Femur (tissue), 1 donor: ENCODE data around the gene MAGI1.

Experiments
- DNase-seq: peaks from one replicate; pipeline ENCODE4 v3.0.0-alpha.2; 2017

MAGI1 gene

DNA sequence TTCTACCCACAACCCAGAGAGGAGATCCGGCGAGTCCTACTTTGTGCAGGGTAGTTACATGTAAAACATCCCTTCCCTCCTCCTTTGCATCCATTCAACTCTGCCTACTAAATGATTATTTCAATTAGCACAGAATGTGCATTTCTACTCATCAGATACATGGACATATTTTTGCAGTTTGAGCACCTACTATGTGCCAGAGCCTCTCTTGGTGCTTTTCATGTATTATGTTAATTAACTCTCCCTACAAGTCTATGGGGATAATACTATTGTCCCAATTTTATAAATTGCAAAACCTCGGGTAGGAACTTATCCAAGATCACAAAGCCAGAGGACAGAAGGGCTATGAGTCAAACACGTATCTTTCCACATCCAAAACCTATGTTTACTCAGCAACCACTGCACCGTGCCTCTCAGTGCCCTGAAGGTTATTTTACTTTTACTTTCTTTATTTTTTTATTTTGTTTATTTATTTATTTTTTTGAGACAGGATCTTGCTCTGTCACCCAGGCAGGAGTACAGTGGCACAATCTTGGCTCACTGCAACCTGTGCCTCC, 432.8 kb downstream of the MAGI1 start:
- DNase-seq = no peak

DNA sequence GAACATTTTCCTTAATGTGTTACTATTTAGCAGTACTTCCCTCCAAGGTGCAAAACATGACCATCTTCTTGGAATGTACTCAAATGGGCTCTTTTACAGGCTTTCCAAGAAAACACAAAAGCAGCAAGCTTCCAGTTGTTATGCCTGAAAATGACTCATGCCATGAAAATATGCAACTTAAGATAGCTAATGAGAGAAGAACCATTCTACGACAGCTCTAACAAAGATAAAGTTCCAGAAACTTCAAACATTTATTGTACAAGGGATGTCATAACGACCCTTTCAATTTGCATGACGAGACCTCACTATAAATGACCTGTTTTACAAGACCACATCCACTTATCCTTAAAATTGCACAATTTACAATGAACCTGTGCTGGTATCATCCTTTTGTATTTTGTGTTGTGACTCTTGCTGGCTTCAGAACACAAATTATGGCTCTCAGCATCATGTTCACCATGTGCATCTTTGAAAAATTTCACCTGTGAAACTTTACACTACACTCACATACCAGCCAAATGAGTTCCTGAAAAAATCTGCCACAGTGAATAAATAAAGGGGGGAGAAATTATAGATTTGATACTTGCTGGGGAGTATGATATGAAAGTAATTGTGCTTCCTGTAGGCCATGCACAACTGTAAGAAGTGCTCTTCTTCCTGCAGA, 433.7 kb downstream of the MAGI1 start:
- DNase-seq = no peak

DNA sequence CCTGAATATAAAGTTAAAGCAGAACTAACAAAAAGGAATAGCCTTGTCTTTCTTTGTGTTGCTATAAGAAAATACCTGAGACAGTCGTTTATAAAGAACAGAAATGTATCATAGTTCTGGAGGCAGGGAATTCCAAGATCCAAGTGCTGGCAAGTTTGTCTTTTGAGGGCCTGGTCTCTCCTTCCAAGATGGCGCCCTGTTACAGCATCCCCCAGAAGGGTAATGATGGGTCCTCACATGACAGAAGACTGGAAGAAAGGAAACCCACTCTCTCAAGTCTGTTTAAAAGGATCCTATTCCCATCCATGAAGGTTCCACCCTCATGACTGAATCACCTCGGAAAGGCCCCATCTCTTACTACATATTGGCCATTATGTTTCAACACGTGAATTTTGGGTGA, 435.1 kb downstream of the MAGI1 start:
- no peak for DNase-seq

DNA sequence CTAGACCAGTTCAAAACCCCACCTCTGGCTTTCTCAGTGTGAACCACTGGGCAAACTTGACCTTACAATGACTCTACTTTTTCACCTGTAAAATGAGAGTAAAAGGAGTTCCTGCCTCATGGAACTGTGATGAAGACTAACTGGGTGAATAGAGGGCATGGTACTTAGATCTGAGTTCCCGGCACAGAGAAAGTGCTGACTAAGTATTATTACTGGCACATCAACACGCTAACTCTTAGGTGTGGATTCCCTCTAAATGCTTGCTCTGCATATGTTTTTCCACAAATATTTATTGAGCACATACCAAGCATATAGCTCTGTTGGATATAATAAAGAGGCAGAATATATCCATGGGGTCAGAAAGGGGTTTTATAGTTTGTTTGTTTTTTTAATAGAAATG, 437.8 kb downstream of the MAGI1 start:
- DNase-seq = no peak

DNA sequence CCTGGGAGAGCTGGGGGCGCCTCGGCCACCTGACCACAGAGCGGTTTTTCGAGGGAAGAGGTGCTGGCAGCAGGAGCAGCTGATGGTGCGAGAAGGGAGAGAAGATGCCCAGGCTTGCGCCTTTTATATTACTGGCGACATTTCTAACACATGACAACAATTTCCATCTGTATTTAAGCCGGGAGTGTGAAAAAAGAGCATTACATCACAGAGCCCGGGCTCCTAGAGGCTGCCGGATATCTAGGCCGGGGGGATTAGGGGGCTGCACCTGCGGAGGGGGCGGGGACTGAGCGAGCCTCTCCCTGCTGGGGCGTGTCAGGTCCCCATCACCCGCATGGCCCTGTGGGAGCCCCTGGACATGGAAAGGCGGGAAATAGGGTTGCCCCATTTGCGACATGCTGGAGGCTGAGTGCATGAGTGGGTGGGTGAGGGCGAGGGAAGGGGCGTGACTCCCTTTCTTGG, 440.7 kb downstream of the MAGI1 start:
- no peak for DNase-seq

DNA sequence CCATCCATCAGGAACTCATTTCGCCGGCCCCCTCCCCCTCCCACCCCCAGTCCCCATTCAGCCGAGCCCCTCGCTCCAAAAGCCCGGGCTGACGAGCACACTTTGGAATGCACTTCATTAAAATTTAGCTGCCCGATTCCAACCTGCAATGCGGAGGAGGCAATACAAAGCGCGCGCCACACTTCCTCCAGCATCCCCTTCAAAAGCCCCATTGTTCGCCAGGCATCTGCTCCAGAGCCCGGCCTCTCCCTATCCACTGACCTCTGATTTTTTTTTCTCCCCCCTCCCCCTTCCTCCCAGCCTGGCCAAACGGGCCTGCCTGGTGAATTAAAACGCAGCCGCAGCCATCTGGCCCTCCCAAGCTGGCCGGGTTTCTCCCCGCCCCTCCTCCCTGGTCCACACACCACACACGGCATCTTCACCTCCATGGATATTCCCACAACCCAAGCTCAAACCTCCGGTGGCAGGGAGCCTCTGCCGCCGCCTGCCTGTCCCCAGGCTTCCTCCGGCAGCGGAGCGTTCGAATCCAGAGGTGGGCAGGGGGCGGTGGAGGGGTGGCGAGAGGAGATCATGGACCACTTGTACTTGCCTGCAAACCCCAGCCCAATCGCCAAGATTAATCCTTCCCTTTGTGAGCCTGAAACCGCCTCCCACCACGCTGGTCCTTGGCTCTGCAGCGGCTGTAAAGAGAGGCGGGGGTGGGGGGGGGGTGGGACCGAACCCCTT, 441.3 kb downstream of the MAGI1 start:
- DNase-seq = peak; percentile 51

DNA sequence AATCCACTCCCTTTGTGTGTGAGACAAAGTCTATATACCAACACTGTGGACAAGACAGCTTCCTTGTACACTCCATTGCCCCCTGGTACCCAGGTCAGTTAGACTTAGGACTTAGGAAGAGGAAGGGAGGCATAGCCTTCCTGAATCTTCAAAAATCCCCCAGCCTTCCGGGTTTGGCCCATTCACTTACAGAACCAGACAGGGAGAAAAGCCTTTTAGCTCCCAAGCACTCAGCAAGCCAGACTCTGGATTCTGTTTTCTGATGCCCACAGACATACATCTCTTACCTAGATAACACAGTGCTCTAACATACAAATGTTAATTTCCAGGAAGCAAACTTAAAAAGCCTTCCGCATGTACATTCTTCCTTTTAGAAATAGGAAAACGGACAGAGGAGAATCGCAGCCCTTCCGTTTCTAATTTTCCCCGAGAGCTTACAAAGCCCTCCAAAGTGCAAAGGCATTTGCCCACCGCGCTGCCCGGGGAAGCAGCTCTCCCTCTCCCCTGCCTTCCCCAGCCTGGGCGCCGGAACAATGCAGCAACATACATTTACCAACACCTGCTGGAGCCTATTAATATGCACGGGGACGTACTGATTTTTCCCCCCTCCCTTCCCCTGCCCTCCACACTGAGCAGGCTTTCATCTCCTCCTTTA, 442.0 kb downstream of the MAGI1 start:
- DNase-seq = no peak

DNA sequence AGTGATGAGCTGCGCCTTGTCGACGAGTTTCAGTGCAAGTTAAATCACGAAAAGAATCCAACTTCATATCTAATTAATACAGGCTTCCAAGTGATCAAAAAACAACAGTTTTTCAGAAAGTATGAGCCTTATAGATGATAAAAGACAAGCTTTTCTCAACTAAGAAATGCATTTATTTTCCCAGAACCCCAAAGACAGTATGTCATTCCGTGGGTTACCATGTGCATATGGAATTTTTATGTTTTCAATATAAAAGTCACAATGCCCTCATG, 442.8 kb downstream of the MAGI1 start:
- no peak for DNase-seq

DNA sequence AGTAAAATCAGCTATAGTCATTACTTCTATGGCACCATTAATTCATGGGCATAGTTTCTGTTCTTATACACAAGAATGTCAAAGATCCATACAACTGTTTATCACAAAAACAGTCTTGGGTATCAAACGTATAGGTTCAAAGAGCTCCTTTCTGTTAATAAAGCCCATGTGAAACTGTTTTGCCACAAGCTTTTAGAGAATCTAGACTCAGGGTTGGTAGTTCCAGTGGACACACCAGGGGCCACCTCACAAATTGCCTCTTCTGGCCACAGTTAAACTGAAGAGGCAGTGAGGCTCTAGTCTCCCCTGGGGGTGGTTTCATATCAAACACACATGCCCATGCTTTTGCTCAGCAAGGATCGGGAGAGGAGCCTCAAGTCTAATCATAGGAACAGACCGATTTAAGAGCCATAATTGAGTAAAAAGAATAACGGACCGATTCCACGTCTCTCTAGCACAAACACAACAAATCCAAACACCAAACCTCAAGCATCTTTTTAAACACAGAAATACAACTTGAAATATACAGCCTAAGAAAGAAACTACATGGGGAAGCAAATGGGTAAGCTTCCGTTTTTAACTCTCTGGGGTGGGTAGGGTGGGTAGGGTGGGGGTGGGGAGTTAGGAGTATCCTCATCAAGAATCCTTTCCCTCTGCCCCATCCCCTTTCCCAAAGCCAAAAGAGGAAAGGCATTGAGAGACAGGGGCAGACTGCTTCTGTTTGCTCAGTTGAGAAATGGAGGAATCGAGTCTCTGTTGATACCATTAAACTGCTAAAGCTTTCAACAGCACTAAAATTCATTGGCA, 443.3 kb downstream of the MAGI1 start:
- no peak for DNase-seq

DNA sequence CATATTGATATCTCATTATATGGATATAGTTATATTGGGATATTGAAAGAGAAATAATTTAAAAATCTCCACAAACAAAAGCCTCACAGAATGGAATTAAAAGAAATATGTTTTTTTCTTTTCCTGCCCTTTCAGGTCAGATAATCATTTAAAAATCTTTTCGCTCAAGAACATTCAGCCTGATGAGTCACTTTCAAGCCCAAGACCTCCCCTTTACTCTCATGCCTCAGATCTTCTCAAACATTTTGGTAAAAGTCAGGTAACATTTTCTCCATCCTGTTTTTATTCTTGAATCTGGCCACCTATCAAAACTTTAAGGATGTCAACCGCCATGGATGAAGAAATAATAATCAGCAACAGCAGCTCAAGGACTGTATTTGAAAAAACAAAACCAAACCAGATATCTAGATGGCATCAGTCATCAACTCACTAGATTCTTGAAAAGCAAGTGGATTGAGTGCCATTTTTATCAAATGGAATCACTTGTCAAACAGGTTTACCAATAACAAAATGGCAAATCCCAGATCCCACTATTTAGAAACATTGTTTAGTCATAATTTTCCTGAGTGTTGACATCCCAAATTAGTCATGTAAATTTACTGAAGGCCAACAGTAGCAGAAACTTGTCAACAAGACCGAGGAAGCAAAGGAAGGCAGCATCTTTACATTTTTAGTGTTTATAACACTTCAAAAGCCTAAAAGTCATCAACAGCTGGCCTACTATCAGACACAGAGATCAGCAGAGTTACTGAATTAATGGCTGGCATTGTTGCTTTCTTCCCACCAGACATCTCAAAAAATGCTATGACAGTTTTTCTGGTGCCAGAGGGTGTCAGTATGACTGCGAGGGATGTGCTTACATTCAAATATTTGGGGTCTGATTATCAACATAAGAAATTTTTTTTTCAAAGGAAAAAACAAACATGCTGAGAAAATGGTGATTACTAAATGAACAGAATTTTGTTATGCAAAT, 444.7 kb downstream of the MAGI1 start:
- DNase-seq = no peak

DNA sequence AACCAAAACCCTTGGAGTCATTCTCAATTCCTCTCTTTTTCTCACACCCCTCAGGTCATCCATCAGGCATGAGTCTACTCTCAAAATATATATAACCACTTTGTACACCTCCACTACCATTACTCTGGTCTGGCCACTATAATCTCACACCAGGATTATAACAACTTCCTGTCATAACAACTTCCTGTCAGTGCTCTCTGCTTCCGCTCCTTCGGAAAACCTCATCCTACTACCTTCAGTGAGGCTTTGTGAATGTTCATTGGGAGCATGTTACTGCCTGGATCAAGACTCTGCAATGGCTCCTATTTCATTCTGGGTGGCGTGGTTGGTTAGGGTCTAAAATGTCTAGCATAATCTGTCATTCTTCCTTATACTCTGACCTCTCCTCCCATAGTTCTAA, 447.4 kb downstream of the MAGI1 start:
- DNase-seq = no peak

DNA sequence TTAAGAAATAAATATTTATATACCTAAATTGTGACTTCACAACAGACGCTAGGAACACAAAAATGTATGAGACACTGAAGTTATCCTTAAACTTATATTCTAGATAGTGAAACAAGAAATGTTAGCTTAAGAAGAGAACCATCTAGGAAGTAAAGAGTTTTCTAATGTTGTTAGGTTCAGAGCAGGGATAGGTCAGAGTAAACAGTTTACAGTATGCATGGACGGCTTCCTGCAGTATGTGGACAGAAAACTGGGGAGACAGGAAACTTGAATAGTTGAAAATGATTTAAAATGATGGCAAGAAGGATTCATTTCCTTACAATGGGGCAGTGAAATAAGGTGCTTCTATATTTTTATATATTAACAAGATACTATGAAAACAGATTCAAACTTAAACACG, 449.8 kb downstream of the MAGI1 start:
- DNase-seq = no peak

DNA sequence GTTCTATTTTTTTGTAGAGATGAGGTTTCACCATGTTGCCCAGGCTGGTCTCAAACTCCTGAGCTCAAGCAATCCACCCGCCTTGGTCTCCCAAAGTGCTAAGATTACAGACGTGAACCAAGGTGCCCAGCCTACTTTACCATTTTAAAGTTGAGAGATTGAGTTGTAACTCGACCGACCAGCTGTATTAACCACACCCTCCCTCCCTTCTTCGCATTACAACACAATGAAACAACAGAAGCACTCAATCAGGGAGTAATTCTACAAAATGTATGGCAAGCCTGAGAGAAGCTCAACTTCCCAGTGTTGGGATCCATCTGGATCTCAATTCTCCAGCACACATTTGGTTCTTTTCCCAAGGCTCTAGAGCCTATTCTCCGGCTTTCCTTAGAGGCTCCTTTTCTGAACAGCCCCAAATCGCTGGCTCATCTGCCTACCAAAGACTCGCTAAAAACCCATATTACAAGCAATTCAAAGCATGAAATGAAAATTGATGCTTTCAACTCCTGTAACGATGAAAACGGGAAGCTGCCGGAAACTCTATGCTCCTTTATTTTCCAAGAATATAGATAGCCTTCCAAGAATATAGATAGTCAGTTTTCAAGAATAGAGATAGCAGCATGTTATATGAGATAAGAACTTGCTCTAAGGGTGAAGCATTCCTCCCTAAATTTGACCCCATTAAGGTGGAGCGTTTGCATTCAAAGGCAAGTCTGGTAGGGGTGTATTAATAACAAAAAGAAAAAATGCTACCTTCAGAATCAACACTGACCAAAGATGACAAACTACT, 450.9 kb downstream of the MAGI1 start:
- no peak for DNase-seq

DNA sequence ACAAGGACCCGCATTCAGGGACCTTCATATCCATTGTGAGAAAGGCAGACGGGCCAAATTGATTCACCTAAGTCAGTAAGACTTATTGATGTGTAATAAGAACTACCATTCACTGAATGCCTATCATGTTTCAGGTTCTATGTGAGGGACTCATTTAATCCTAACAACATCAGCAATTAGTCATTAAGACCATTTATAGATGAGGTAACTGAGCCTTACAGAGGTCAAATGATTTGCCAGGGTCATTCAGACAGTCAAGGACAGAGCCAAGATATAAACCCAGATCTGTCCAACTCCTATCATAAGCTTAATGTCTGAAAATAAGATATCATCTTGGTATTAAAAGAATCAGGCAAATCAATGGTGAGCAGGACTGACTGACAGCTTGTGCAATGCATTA, 453.8 kb downstream of the MAGI1 start:
- no peak for DNase-seq

DNA sequence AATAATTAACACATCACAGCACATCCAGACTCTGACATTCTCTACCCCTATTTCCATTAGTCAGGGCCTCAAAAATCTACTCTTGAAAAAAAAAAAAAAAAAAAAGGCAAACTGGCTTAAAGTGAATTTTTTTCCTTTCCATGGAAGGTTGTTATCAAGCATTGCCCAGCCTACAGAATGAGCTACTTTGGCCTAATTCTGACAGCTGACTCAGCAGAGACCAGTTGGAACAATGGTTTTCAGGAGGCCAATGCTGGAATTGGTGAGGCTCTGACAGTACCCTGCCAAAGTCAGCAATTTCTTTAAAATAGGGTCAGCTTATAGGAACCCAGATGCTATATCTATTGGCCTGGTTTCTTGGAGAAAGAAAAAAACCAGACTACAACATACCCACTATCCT, 454.7 kb downstream of the MAGI1 start:
- no peak for DNase-seq

DNA sequence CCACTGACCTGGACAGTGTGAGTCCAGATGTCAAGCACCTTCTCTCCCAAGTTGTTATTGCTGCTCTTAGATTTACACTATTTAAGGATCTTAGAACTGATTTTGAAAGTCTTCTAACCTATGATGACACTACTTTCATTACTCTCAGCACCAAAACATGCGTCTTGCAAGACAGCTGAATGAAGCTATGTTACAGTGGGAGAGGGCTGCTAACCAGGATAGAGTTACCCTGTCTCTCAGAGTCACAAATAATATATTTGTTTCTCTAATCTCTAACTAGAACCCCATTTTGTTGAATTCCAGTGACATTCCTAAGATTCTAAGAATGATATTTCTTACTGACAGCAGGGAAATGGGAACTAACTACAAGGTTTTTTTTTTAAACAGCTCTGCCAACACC, 455.5 kb downstream of the MAGI1 start:
- no peak for DNase-seq

DNA sequence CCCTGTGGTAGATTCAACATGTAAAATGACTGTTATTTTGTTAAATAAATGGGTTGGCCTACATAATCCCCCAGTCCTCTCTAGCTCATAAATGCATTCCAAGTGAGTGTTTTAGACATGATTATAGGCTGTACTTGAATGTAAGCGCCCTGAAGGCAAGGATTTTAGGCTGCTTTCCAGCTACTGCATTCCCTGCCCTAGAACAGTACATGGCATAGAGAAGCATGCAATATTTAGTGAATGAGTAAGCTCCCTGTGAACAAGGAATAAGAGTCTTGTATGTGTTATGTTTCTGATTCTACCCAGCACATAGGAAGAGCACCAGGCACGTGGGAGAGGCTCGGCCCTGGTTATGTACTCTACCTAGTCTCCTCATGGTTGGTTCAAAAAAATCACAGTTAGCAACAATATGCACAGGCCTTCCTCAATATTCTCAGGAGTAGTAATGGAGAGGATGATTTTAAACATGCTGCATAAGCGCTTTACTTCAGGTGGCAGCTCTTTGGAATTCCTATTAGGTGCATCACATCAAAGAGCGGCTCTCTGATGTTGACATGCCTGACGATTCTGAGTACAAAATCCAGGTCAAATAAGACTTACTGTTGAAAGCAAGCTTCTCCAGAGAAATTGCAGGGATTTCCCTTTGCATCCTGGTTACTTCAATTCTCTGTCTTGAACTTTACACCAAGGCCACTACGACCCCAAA, 456.6 kb downstream of the MAGI1 start:
- DNase-seq = no peak

DNA sequence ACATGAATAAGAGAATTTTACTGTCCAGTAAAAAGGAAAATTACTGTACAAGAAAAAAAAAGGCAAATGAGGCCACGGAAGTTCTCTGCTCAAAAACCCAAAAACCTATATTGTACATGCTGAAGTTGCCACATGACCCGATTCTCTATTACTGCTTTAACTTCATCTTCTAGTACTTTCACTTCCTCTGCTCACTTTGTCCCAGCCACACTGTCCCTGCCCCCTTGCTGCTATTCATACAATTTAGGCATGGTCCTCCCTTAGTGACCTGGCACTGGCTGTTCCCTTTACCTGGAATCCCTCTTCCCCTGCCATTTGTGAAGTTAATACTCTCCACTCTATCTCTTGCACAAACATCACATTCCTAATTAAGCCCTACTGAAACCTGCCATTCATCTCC, 457.4 kb downstream of the MAGI1 start:
- DNase-seq = no peak

DNA sequence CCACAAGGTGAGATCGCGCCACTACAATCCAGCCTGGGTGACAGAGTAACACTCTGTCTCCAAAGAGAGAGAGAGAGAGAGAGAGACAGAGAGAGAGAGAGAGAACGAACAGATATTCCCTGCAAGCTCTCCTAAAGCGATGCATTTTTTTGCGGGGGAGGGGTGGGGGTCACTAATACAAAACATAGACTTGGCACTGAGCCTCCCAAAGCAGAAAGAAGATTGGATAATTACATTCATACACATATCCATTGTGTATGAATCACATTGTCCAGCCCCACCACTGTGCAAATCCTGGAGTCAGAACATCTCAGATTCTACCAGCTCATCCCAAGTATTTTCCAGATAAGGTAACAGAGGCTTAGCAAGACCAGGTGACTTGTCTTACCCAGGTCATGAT, 459.9 kb downstream of the MAGI1 start:
- DNase-seq = no peak

DNA sequence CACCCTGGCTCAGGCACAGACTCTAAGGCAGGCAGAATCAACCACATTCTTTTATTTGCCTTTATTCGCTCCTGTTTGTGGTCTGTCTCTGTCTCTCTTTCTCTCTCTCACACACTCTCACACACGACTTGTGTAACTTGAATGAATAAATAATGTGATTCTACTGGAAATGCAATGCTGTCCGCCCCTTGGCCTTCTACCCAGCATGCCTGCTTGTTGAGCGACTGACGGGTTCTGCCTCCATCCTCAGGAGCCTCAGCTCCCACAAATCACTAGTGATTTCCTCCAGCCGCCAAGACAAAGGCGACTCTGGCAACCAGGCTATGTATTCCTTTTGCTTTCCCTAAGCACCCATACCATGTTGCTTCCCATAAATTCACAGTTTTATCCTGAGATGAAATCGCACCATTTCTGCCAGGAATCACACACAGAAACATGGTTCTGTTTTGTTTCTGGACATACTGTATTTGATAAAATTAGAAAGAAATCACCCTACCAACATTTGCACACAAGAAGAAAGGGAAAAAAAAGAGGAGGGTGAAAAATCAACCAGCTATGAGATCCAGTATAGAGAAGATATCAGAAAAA, 460.8 kb downstream of the MAGI1 start:
- DNase-seq = no peak
